Stomach (tissue), 9 donors: ENCODE results near the gene SCN1A. TPM values are rescaled to one million over a fixed set of nuclear protein-coding genes. Genes with fewer than 3 reads are reported as not detected.
"Not testable (repeated sequence)": the region's sequence is repeated elsewhere in the genome, so short reads cannot be mapped to it uniquely, and the experiment has no call there.

ENCODE experiments used
- DNase-seq, 2 donors: peaks; one replicate each; pipeline versions ENCODE4 v3.0.0 to v3.0.0-alpha.2; 2013 to 2019
- H3K27ac ChIP-seq, 5 donors: fragments of 200-600 bp in 4 of 5; sonication (generic) in 4 of 5; one replicate each; pipeline ENCODE4 v1.5.1; 2013 to 2019; ENCODE audit warnings: mild to moderate bottlenecking in 1 of 5, moderate library complexity in 1 of 5
- H3K27me3 ChIP-seq, 3 donors: fragments of 200-600 bp; sonication (generic); one replicate each; pipeline ENCODE4 v1.5.1; 2017 to 2019; ENCODE audit warnings: mixed run types in 1 of 3
- H3K36me3 ChIP-seq, 4 donors: fragments of 200-600 bp; sonication (generic); 1 replicate in 3 of 4; 2 replicates in 1 of 4; pipeline ENCODE4 v1.5.1; 2016 to 2019
- H3K4me1 ChIP-seq, 4 donors: fragments of 200-600 bp; sonication (generic); one replicate each; pipeline ENCODE4 v1.5.1; 2016 to 2019
- H3K4me3 ChIP-seq, 4 donors: fragments of 200-600 bp; sonication (generic) in 3 of 4; one replicate each; pipeline ENCODE4 v1.5.1; 2016 to 2019; ENCODE audit warnings: mild to moderate bottlenecking in 1 of 4
- H3K9me3 ChIP-seq, 4 donors: fragments of 200-600 bp; sonication (generic); one replicate each; pipeline ENCODE4 v1.5.1; 2016 to 2019
- CTCF ChIP-seq, 7 experiments: fragments of 450-650 bp in 4 of 7; fragments of 200-600 bp in 3 of 7; sonication (generic) in 3 of 7; IDR thresholded peaks; one replicate each; pipeline ENCODE4 v1.5.1; 2016 to 2019; ENCODE audit warnings: antibody characterized with exemption in 7 of 7, control low read depth in 2 of 7, mild to moderate bottlenecking in 1 of 7
- EP300 ChIP-seq: sonication (generic); formaldehyde crosslinking; IDR thresholded peaks from one replicate; pipeline ENCODE4 v1.6.1; 2017; ENCODE audit warnings: antibody characterized with exemption
- POLR2A ChIP-seq, 4 donors: fragments of 450-650 bp; IDR thresholded peaks; one replicate each; pipeline ENCODE4 v1.6.1; 2016; ENCODE audit warnings: antibody characterized with exemption in 4 of 4, control low read depth in 2 of 4, mild to moderate bottlenecking in 1 of 4, moderate library complexity in 1 of 4
- POLR2AphosphoS5 ChIP-seq, 3 donors: sonication (generic); formaldehyde crosslinking; IDR thresholded peaks; one replicate each; pipeline ENCODE4 v1.6.1; 2016; ENCODE audit warnings: antibody characterized with exemption in 3 of 3
- WGBS, 5 donors: extraction: QIAGEN DNeasy Blood & Tissue Kit in 3 of 5; methylation state at CpG; one replicate each; pipeline versions ENCODE4 v1.1.5 to v1.1.7; 2013 to 2018; 5-methylcytosine and 5-hydroxymethylcytosine counted together
- intact Hi-C: fragments of 100-400 bp; cut with DNase I; formaldehyde crosslinking; loops from one replicate; pipeline ENCODE4 v1.15.1; 2023; ENCODE audit warnings: low total_unique reads
- polyA plus RNA-seq, 3 donors: library from polyadenylated mRNA; stranded (reverse); fragments of 200-250 nt; gene quantifications; one replicate each; pipeline ENCODE4 v1.2.3, GENCODE V29; 2013
- total RNA-seq, 5 donors: library from RNA; depleted of rRNA; stranded (reverse); fragments of >200 nt; gene quantifications; one replicate each; pipeline versions ENCODE4 v1.1.0 to v1.2.3, GENCODE V29; 2014 to 2016
- donor health status: healthy with polysubstance abuse.
- donor health status: Bipolar disorder and iron deficiency.
- donor health status: healthy.

Gene SCN1A
- total and polyA plus RNA-seq, 8 donors = under 0.01 to 1.5 TPM; not detected in 6

GRCh38 chr2:166140475-166140874 is 12.7 kb upstream of the SCN1A start:
- TF ChIP-seq EP300 (no peak), CTCF (IDR thresholded peaks at IDR 0.05) (no peak), POLR2A (IDR thresholded peaks at IDR 0.05) (no peak), POLR2AphosphoS5 (IDR thresholded peaks at IDR 0.05) (no peak)
- DNase-seq = no peak

GRCh38 chr2:166139479-166139878 is 11.7 kb upstream of the SCN1A start:
- H3K27ac ChIP-seq, H3K36me3 ChIP-seq, H3K9me3 ChIP-seq, H3K4me3 ChIP-seq, intact Hi-C loops, DNase-seq, H3K27me3 ChIP-seq, H3K4me1 ChIP-seq: not testable (repeated sequence)
- 40 to 68% (median 59%) methylated on average over 3 of the region's 3 CpGs for WGBS, 5 donors

More at GRCh38 chr2:166140475-166140874, 12.7 kb upstream of the SCN1A start:
- H3K4me3 ChIP-seq = no peak overlapping the region
- H3K27me3 ChIP-seq = no peaks in the 10 kb centered on the region
- no peaks in the 10 kb centered on the region for H3K9me3 ChIP-seq
- no peaks in the 10 kb centered on the region for H3K36me3 ChIP-seq
- WGBS, 5 donors = 45 to 77% (median 58%) methylated on average over 7 of the region's 7 CpGs
- H3K4me1 ChIP-seq = no peaks in the 10 kb centered on the region
- intact Hi-C loops = no loop called here
- H3K27ac ChIP-seq = no peak overlapping the region

GRCh38 chr2:166138667-166139066 is 10.8 kb upstream of the SCN1A start:
- WGBS, 5 donors = 77 to 96% (median 86%) methylated on average over 1 of the region's 1 CpG
- TF ChIP-seq POLR2A (IDR thresholded peaks at IDR 0.05) (no peak), EP300 (no peak), CTCF (IDR thresholded peaks at IDR 0.05) (no peak), POLR2AphosphoS5 (IDR thresholded peaks at IDR 0.05) (no peak)
- Histone ChIP-seq H3K4me1 (no peaks in the 10 kb centered on the region), H3K9me3 (no peaks in the 10 kb centered on the region), H3K27ac (no peak overlapping the region), H3K4me3 (no peak overlapping the region), H3K36me3 (no peaks in the 10 kb centered on the region), H3K27me3 (no peaks in the 10 kb centered on the region)
- DNase-seq = no peak
- intact Hi-C loops = no loop called here

- H3K27me3 ChIP-seq = peaks cover 0 to under 1% (median 0%) of the 10 kb centered on the region in 3 donors
- no peak overlapping the region for H3K27ac ChIP-seq
- WGBS, 5 donors = 76 to 95% (median 92%) methylated on average over 2 of the region's 2 CpGs
- TF ChIP-seq POLR2AphosphoS5 (IDR thresholded peaks at IDR 0.05) (no peak), CTCF (IDR thresholded peaks at IDR 0.05) (no peak), EP300 (no peak), POLR2A (IDR thresholded peaks at IDR 0.05) (no peak)
- no peak for DNase-seq
- intact Hi-C loops = no loop called here
- no peak overlapping the region for H3K4me3 ChIP-seq
- no peaks in the 10 kb centered on the region for H3K9me3 ChIP-seq
- H3K36me3 ChIP-seq = no peaks in the 10 kb centered on the region
- no peaks in the 10 kb centered on the region for H3K4me1 ChIP-seq
These were observed 10.3 kb upstream of the SCN1A start for GRCh38 chr2:166138144-166138543.

- Histone ChIP-seq H3K4me1 (no peaks in the 10 kb centered on the region), H3K27ac (no peak overlapping the region), H3K27me3 (peaks cover 0 to 4% (median 0%) of the 10 kb centered on the region in 3 donors), H3K4me3 (no peak overlapping the region), H3K9me3 (no peaks in the 10 kb centered on the region), H3K36me3 (no peaks in the 10 kb centered on the region)
- TF ChIP-seq POLR2A (IDR thresholded peaks at IDR 0.05) = no peak
- no peak for TF ChIP-seq POLR2AphosphoS5 (IDR thresholded peaks at IDR 0.05)
- no peak for TF ChIP-seq CTCF (IDR thresholded peaks at IDR 0.05)
- no peak for TF ChIP-seq EP300
- 66 to 82% (median 75%) methylated on average over 2 of the region's 2 CpGs for WGBS, 5 donors
- no peak for DNase-seq
- intact Hi-C loops = no loop called here
These were observed 9.5 kb upstream of the SCN1A start for GRCh38 chr2:166137331-166137730.
